ENCODE results near the gene MFAP1. TPM values are rescaled to one million over a fixed set of nuclear protein-coding genes. Genes with fewer than 3 reads are reported as not detected.
"Not testable (repeated sequence)": the region's sequence is repeated elsewhere in the genome, so short reads cannot be mapped to it uniquely, and the experiment has no call there.

The MFAP1 gene, protein sequence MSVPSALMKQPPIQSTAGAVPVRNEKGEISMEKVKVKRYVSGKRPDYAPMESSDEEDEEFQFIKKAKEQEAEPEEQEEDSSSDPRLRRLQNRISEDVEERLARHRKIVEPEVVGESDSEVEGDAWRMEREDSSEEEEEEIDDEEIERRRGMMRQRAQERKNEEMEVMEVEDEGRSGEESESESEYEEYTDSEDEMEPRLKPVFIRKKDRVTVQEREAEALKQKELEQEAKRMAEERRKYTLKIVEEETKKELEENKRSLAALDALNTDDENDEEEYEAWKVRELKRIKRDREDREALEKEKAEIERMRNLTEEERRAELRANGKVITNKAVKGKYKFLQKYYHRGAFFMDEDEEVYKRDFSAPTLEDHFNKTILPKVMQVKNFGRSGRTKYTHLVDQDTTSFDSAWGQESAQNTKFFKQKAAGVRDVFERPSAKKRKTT
- total RNA-seq = 10 to 100 TPM; 48.5 to 50.2 TPM

DNA sequence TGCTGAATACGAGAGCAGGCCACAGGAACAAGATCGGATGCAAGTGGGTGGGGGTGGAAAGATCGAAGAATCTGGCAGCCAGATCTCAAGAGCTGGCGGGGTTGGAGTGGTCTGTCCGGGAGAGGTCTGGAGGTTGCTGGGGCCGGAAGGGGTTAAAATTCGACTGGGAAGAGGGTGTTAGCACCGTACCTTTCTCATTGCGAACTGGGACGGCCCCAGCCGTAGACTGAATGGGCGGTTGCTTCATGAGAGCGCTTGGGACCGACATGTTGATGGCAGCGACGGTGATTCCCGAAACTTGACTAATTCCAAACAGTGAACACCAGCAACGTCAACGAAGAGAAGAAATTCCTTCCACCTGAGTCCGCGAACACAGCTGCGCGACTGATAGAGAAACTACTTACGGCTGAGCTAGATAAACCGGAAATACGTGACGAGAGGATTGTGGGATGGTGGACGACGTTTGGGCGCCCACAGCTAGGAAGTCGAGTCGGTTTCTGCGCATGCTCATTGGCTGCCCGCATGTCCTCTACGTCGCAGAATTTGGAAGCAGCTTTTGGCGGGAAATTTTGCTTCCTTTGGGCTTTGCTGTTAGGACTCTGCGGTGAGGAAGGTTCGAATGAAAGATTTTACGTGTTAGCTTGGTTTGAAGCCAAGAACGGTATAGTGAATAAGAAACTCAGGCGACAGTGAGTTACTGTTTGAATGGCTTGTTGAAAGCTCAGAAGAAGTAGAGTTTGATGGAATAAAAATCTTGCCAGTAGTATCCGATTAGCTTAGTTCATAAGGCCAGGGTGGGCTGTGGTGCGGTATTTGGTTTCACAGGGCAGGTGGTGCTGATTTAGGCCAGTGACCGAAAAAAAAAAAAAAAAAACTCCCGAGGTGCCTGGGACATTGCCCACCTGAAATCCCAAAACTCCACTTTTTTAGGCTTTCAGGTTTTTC is at the start of gene MFAP1:
MFAP1 (minus strand) TSS at position 389 of the 945 bp plus-strand sequence; CDS start at position 268, 121 bp downstream.
- peaks cover 36 to 52% of the 10 kb centered on the region in 2 donors for H3K36me3 Mint-ChIP-seq
- peak within 1 kb of the TSS; percentile 92 to 97 for H3K27ac Mint-ChIP-seq
- peak; percentile 81 to 89 for ATAC-seq
- H3K9me3 Mint-ChIP-seq = peaks cover 0 to 4% of the 10 kb centered on the region in 2 donors
- DNase-seq (ENCODE audit: low spot score in 2 of 2) = peak; percentile 84 to 94

DNA sequence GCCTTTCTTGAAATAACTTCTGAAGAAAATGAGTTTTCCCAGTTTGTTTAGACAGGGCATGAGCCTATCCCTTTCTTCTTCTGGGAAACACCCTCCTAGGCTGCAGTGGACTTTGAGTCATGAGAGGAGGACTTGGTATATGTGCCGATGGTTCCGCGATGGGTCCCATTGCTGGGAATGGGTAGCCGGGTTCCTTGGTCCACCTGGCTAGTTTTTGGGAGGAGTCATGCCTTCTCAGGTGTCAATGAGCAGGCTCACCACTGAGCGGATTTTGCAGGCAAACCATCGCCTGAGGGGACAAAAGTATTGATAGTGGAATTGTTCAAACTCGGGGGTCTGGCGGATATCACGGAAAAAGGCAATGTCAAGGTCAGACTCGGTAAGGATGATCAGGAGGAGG is 49.2 kb upstream of the MFAP1 start:
- no peak overlapping the region for H3K27ac Mint-ChIP-seq
- no peak for ATAC-seq
- H3K9me3 Mint-ChIP-seq = no peaks in the 10 kb centered on the region
- peaks cover 19 to 34% of the 10 kb centered on the region in 2 donors for H3K36me3 Mint-ChIP-seq
- no peak for DNase-seq (ENCODE audit: low spot score in 2 of 2)

DNA sequence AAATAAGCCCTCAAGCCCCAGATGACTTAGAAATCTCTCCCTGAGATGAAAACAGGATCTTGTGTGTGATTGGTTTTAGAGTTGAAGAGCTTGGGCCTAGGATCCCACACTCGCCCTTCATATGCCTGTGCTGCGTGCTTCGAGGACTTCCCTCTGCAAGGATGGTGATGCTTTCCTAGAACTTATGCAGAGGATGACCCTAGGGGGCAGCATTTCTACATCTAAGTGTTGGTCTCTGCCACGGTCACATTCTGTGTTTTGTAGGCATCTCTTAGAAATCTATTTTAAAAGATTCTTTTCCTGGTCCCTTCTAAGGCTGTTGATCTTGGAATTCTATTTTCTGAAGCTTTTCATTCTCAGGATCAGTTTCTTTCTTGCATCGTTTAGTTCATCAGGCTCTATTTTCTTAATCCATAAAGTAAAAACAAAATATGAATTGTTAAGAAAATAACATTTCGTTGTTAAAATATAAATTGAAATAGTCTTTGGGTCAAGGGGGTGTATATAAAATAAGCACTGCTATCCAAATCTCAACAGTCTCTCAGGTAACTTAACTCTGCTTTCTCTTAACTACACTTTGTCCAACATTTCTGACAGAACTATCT is 48.0 kb upstream of the MFAP1 start:
- DNase-seq (ENCODE audit: low spot score in 2 of 2) = no peak
- peak; percentile 36 to 49 for ATAC-seq
- no peaks in the 10 kb centered on the region for H3K9me3 Mint-ChIP-seq
- no peak overlapping the region for H3K27ac Mint-ChIP-seq
- peaks cover 15 to 45% of the 10 kb centered on the region in 2 donors for H3K36me3 Mint-ChIP-seq

DNA sequence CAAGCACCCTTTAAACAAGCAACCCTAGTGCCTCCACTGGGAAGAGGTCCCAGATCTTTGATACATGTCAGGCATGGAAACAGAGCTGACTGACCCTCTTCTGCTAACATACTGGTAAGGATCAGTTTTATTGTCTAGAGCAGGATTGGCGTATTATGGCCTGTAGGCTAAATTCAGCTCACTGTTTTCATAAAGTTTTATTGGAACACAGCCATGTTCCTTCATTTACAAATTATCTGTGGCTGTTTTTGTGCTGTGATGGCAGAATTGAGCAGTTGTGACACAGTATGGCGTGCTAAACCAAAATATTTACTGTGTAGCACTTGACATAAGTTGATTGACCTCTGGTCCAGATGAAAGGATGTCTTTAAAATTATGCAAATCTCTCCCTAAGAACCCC is 47.3 kb upstream of the MFAP1 start:
- Mint-ChIP-seq H3K36me3 (peaks cover 15 to 45% of the 10 kb centered on the region in 2 donors), H3K27ac (no peak overlapping the region), H3K9me3 (no peaks in the 10 kb centered on the region)
- ATAC-seq (no peak), DNase-seq (ENCODE audit: low spot score in 2 of 2) (no peak)

DNA sequence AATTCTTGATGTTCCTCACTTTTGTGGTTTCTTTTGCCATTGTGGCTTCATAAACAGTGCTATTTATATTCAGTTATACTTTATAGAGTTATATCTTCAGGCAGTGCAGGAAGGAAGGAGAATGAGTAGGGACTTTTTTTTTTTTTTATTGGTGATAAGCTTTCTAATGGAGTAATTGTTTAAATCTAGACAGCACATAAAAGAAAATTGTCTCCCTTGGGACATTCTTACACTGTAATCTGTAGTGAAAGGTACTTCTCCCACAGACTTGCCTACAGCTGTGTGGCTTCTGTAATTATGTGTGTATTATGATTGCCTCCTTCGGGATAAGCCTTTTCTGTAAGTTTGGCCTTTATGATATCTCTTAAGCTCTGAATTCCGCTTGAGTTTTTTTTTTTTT is 43.9 kb upstream of the MFAP1 start:
- Mint-ChIP-seq H3K27ac (no peak overlapping the region), H3K36me3 (peaks cover 10 to 34% of the 10 kb centered on the region in 2 donors)
- no peak for ATAC-seq

DNA sequence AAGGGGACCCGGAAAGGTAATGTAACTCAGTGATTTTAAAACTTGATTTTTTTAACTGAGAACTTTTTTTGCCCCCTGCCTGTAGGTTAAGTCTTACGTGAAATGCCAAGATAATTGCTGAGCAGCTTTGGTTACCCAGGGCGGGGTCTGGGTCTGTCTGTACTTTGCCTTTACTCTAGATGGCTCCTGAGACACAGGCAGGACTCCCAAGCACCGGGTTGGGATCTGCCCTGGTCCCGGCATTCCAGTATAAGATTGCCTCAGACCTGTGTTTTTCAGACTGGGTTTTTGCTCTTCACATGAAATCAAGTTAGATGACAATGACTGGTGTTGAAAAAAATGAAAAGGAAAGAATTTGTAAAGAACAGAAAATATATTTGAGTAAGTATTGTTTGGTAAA is 42.6 kb upstream of the MFAP1 start:
- Mint-ChIP-seq H3K9me3 (no peaks in the 10 kb centered on the region), H3K27ac (no peak overlapping the region), H3K36me3 (peaks cover 7 to 22% of the 10 kb centered on the region in 2 donors)
- ATAC-seq = no peak
- no peak for DNase-seq (ENCODE audit: low spot score in 2 of 2)

More for the DNA sequence above, 43.9 kb upstream of the MFAP1 start:
- H3K9me3 Mint-ChIP-seq = no peaks in the 10 kb centered on the region
- DNase-seq (ENCODE audit: low spot score in 2 of 2) = no peak

DNA sequence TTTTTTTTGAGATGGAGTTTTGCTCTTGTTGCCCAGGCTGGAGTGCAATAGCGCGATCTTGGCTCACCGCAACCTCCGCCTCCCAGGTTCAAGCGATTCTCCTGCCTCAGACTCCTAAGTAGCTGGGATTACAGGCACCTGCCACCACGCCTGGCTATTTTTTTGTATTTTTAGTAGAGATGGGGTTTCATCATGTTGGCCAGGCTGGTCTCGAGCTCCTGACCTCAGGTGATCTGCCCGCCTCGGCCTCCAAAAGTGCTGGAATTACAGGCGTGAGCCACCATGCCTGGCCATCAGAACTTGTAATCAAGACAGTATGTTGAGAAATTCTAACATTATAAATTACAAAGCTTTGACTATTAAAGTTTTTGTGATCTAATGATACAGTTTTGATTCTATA is 42.1 kb upstream of the MFAP1 start:
- H3K9me3 Mint-ChIP-seq; DNase-seq (ENCODE audit: low spot score in 2 of 2); ATAC-seq; H3K27ac Mint-ChIP-seq: not testable (repeated sequence)
- peaks cover 7 to 22% of the 10 kb centered on the region in 2 donors for H3K36me3 Mint-ChIP-seq

DNA sequence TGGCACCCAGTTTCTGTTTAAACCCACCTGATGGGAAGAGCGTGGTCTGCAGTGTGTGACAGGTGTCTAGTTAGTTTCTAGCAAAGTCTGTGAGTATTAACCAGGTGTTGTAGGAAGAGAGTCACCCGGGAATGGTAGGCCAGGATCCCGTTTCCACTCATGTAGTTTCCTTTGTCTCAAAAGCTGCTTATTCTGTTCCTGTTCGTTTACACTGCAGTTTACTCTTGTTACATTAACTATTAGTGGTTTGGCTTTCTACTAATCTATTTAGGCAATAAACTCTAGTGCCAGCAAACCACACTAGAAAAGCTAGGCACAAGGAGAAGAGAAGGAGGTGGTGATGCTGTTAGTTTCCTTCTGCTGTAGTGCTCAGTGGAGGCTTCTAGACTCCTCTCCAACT is 35.1 kb upstream of the MFAP1 start:
- DNase-seq (ENCODE audit: low spot score in 2 of 2) (no peak), ATAC-seq (no peak)
- H3K9me3 Mint-ChIP-seq = no peaks in the 10 kb centered on the region
- no peak overlapping the region for H3K27ac Mint-ChIP-seq
- peaks cover 12 to 18% of the 10 kb centered on the region in 2 donors for H3K36me3 Mint-ChIP-seq

DNA sequence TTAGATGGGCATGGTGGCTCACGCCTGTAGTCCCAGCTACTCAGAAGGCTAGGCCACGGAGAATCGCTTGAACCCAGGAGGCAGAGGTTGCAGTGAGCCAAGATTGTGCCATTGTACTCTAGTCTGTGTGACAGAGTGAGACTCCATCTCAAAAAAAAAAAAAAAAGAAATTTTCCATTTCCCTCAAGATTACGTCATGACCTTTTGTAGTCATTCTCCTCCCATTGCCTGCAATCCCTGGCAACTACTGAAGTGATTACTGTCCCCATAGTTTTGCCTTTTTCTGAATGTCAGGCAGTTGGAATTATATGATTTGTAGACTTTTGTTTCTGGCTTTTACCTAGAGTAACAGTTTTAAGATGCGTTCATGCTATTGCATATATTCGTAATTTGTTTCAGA is 30.3 kb upstream of the MFAP1 start:
- H3K36me3 Mint-ChIP-seq = peaks cover 22 to 30% of the 10 kb centered on the region in 2 donors
- ATAC-seq (peak in 1 of 2 donors; percentile 44), DNase-seq (ENCODE audit: low spot score in 2 of 2) (no peak)
- no peak overlapping the region for H3K27ac Mint-ChIP-seq
- no peaks in the 10 kb centered on the region for H3K9me3 Mint-ChIP-seq

DNA sequence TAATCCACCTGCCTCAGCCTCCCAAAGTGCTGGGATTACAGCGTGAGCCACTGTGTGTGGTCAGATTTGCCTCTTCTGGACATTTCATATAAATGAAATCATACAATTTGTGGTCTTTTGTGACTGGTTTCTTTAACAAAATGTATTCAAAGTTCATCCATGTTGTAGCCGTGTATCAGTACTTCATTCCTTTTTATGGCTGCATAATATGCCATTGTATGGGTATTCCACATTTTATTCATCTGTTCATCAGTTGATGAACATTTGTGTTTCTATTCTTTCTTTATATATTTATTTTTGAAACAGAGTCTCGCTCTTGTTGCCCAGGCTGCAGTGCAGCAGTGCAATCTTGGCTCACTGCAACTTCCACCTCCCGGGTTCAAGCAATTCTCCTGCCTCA is 28.1 kb upstream of the MFAP1 start:
- no peak for ATAC-seq
- peaks cover 10 to 17% of the 10 kb centered on the region in 2 donors for H3K36me3 Mint-ChIP-seq
- no peak for DNase-seq (ENCODE audit: low spot score in 2 of 2)
- H3K27ac Mint-ChIP-seq = no peak overlapping the region
- H3K9me3 Mint-ChIP-seq = no peaks in the 10 kb centered on the region

DNA sequence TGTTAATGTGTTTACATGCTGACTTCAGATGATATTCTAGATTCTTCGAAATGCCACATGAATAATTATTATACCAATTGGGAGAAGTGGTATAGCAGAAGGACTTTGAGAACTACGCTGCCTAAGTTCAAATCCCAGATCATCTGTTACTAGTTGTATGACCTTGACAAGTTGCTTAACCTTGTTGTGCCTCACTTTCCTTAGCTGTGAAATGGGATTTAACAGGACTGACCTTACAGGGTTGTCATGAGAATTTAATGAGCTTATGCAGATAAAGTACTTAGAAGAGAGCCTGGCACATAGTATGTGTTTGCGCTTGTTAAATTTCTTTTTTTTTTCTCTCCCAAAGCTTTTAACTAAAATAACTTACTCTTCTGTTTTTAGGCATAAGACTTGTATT is 26.8 kb upstream of the MFAP1 start:
- Mint-ChIP-seq H3K9me3 (no peaks in the 10 kb centered on the region), H3K36me3 (peaks cover 11 to 17% of the 10 kb centered on the region in 2 donors), H3K27ac (peak overlapping the region in 1 of 2 donors; percentile 60)
- no peak for DNase-seq (ENCODE audit: low spot score in 2 of 2)
- no peak for ATAC-seq

DNA sequence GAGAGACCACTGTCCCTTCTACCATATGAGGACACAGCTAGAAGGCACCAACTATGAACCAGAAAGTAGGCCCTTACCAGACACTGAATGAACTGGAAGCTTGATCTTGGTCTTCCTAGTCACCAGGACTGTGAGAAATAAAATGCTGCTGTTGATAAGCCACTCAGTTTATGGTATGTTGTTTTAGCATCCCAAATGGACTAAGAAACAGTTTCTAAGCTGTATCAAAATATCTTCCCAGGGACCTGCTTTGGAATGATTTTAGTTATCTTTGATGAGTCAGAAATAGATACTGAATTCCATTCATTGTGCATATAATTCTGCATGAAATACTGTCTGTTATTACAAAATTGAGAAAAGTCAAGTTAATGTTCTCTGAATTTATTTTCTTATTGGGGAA is 20.9 kb upstream of the MFAP1 start:
- Mint-ChIP-seq H3K9me3 (no peaks in the 10 kb centered on the region), H3K27ac (no peak overlapping the region), H3K36me3 (peaks cover 14 to 18% of the 10 kb centered on the region in 2 donors)
- DNase-seq (ENCODE audit: low spot score in 2 of 2) (no peak), ATAC-seq (no peak)

DNA sequence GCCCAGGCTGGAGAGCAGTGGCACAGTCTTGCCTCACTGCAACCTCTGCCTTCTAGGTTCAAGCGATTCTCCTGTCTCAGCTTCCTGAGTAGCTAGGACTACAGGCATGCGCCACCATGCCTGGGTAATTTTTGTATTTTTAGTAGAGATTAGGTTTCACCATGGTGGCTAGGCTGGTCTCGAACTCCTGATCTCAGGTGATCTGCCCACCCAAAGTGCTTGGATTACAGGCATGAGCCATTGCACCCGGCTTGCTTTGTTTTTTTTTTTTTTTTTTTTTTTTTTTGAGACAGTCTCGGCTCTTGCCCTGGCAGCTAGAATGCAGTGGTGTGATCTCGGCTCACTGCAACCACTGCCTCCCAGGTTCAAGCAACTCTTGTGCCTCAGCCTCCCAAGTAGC is 8.0 kb upstream of the MFAP1 start:
- not testable (repeated sequence) for DNase-seq (ENCODE audit: low spot score in 2 of 2); H3K27ac Mint-ChIP-seq; H3K9me3 Mint-ChIP-seq; ATAC-seq
- peaks cover 40 to 53% of the 10 kb centered on the region in 2 donors for H3K36me3 Mint-ChIP-seq

DNA sequence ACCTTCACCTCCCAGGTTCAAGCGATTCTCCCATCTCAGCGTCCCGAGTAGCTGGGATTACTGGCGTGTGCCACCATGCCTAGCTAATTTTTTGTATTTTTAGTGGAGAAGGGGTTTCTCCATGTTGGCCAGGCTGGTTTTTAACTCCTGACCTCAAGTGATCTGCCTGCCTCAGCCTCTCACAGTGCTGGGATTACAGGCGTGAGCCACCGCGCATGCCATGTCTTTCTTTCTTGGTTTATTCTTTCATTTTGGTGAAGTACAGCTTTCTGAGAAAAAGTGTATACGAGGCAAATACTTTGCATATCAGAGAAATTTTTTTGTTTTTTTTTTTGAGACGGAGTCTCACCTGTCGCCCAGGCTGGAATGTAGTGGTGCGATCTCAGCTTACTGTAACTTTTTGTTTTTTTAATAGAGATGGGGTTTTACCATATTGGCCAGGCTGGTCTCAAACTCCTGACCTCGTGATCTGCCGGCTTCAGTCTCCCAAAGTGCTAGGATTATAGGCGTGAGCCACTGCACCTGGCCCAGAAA is 7.1 kb upstream of the MFAP1 start:
- DNase-seq (ENCODE audit: low spot score in 2 of 2); ATAC-seq; H3K9me3 Mint-ChIP-seq: not testable (repeated sequence)
- H3K27ac Mint-ChIP-seq = peak overlapping the region in 1 of 2 donors; percentile 78
- peaks cover 49 to 62% of the 10 kb centered on the region in 2 donors for H3K36me3 Mint-ChIP-seq

DNA sequence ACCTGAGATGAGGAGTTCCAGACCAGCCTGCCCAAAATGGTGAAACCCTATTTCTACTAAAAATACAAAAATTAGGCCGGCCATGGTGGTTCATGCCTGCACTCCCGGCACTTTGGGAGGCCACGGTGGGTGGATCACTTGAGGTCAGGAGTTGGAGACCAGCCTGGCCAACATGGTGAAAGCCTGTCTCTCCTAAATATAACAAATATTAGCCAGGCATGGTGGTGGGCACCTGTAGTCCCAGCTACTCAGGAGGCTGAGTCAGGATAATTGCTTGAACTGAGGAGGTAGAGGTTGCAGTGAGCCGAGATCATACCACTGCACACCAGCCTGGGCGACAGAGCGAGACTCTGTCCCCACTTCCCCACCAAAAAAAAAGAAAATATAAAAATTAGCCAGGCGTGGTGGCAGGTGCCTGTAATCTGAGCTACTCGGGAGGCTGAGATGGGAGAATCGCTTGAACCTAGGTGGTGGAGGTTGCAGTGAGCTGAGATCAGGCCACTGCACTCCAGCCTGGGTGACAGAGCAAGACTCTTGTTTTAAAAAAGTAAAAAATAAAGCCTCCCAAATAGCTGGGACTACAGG is 6.3 kb upstream of the MFAP1 start:
- H3K36me3 Mint-ChIP-seq = peaks cover 50 to 66% of the 10 kb centered on the region in 2 donors
- H3K27ac Mint-ChIP-seq = peak overlapping the region in 1 of 2 donors; percentile 79
- ATAC-seq; H3K9me3 Mint-ChIP-seq; DNase-seq (ENCODE audit: low spot score in 2 of 2): not testable (repeated sequence)

DNA sequence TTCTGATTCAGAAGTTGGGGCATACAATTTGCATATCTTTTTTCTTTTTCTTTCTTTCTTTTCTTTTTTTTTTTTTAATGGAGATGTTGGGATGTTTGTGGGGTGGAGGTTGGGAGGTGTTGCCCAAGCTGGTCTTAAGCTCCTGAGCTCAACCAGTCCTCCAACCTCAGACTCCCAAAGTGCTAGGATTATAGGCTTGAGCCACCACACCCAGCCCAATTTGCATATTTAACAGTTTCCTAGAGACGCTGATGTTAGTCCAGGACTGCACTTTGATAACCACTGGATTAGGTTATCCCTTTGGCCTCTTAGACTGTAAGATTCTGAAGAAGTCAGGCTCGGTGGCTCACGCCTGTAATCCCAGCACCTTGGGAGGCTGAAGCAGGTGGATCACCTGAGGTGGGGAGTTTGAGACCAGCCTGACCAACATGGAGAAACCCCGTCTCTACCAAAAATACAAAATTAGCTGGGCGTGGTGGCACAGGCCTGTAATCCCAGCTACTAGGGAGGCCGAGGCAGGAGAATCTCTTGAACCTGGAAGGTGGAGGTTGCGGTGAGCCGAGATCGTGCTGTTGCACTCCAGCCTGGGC is 5.6 kb upstream of the MFAP1 start:
- peaks cover 47 to 63% of the 10 kb centered on the region in 2 donors for H3K36me3 Mint-ChIP-seq

More for the DNA sequence above, 5.6 kb upstream of the MFAP1 start:
- H3K9me3 Mint-ChIP-seq; ATAC-seq; DNase-seq (ENCODE audit: low spot score in 2 of 2): not testable (repeated sequence)
- H3K27ac Mint-ChIP-seq = peak overlapping the region in 1 of 2 donors; percentile 38
